K562 (cell line): ENCODE measurements around the gene ADAMTS1. TPM values are rescaled to one million over a fixed set of nuclear protein-coding genes. Genes with fewer than 3 reads are reported as not detected.

Source experiments
- ATAC-seq: fragments of 200-7000 bp; cut with Tn5 transposase; 3 replicates; pipeline ENCODE4 v1.9.1; 2020; ENCODE audit warnings: moderate library complexity
- BruUV-seq: library from RNA; stranded (reverse); fragments of 400-500 nt; replicated peaks from 2 replicates; lab custom pipeline; 2021; lab: Mats Ljungman, UMichigan
- CTCF ChIA-PET: fragments of 300-600 bp; formaldehyde crosslinking; extraction: SDS; loops from one replicate; lab custom pipeline; 2021; ENCODE audit warnings: low intra/inter-chr PET ratio; lab: Yijun Ruan, JAX
- POLR2A ChIA-PET: fragments of 300-600, 350-650 bp; sonication (Branson Sonifier 250); formaldehyde crosslinking; extraction: SDS; loops from one replicate; lab custom pipeline; 2021; ENCODE audit warnings: antibody characterized with exemption, inconsistent platforms; lab: Yijun Ruan, JAX
- DNase-seq, 4 experiments: peaks; one replicate each; pipeline versions ENCODE4 v3.0.0 to v3.0.0-alpha.2; 2011 to 2018; ENCODE audit warnings: low spot score in 3 of 4, mixed read lengths in 3 of 4; ENCODE audit errors: extremely low read depth in 1 of 4
- FAIRE-seq: peaks from 2 replicates; lab custom pipeline; 2011; peaks lifted over from hg19 to GRCh38; lab: Jason Lieb, UNC
- H2AFZ ChIP-seq: 2 replicates; pipeline ENCODE4 v1.6.0; 2011; ENCODE audit warnings: low read depth, low read length, control low read depth, inconsistent platforms
- H3K27ac ChIP-seq: fragments of 200-600 bp; 3 replicates; pipeline ENCODE4 v1.8.0; 2011; ENCODE audit warnings: low read depth, mild to moderate bottlenecking, control low read depth, inconsistent platforms, low read length, moderate library complexity, mixed read lengths; ENCODE audit errors: extremely low read depth
- H3K27me3 ChIP-seq, 2 experiments: fragments of 300-600 bp in 1 of 2; 2 replicates in 1 of 2; 3 replicates in 1 of 2; pipeline versions ENCODE4 v1.6.0 to v1.8.0; 2011; ENCODE audit warnings: inconsistent platforms in 2 of 2, low read length in 2 of 2, mild to moderate bottlenecking in 1 of 2, mixed read lengths in 1 of 2, moderate library complexity in 1 of 2; ENCODE audit not compliant: control insufficient read depth in 2 of 2, insufficient read depth in 2 of 2
- H3K36me3 ChIP-seq: fragments of 300-600 bp; 3 replicates; pipeline ENCODE4 v1.8.0; 2011; ENCODE audit warnings: mild to moderate bottlenecking, low read length, inconsistent platforms; ENCODE audit not compliant: control insufficient read depth, insufficient read depth
- H3K4me1 ChIP-seq, 2 experiments: fragments of 200-600 bp in 1 of 2; replicated peaks in 1 of 2; 2 replicates in 1 of 2; 3 replicates in 1 of 2; pipeline versions ENCODE4 v1.5.1 to v1.8.0; 2011; ENCODE audit warnings: inconsistent platforms in 2 of 2, low read length in 2 of 2, mild to moderate bottlenecking in 1 of 2, mixed read lengths in 1 of 2, moderate library complexity in 1 of 2; ENCODE audit not compliant: control insufficient read depth in 2 of 2, insufficient read depth in 2 of 2
- H3K4me2 ChIP-seq: 2 replicates; pipeline ENCODE4 v1.6.1; 2011; ENCODE audit warnings: low read length, control low read depth, inconsistent platforms, mixed read lengths; ENCODE audit not compliant: insufficient read depth
- H3K4me3 ChIP-seq: fragments of 200-600 bp; sonication (generic), shearing (Covaris generic); 2 replicates; pipeline ENCODE4 v1.5.1; 2016; ENCODE audit warnings: control low read depth, inconsistent platforms
- H3K79me2 ChIP-seq: fragments of 200-600 bp; 3 replicates; pipeline ENCODE4 v1.8.0; 2011; ENCODE audit warnings: low read length, inconsistent platforms; ENCODE audit not compliant: control insufficient read depth, insufficient read depth
- H3K9ac ChIP-seq, 2 experiments: 2 replicates each; pipeline versions ENCODE4 v1.6.0 to v1.6.1; 2011; ENCODE audit warnings: low read depth in 2 of 2, low read length in 2 of 2, control low read depth in 1 of 2, inconsistent platforms in 1 of 2, mild to moderate bottlenecking in 1 of 2, mixed read lengths in 1 of 2; ENCODE audit not compliant: insufficient read depth in 1 of 2
- H3K9me1 ChIP-seq: one replicate; pipeline ENCODE4 v1.6.0; 2011; ENCODE audit warnings: inconsistent platforms, mild to moderate bottlenecking, low read length, moderate library complexity; ENCODE audit not compliant: control insufficient read depth, insufficient read depth
- H3K9me3 ChIP-seq: replicated peaks from 2 replicates; pipeline ENCODE4 v1.5.1; 2011; ENCODE audit warnings: low read depth, low read length, inconsistent platforms; ENCODE audit not compliant: control insufficient read depth, insufficient read depth
- H4K20me1 ChIP-seq: replicated peaks from 2 replicates; pipeline ENCODE4 v1.6.1; 2011; ENCODE audit warnings: low read length, inconsistent platforms, mixed read lengths; ENCODE audit not compliant: control insufficient read depth, insufficient read depth
- EP300 ChIP-seq: IDR thresholded peaks from 2 replicates; pipeline ENCODE4 v1.6.1; 2012; ENCODE audit warnings: low read length, improper control_type of control experiment
- EP400 ChIP-seq: fragments of 450-650 bp; IDR thresholded peaks from 2 replicates; pipeline ENCODE4 v1.6.1; 2017; ENCODE audit warnings: antibody characterized with exemption, mild to moderate bottlenecking, moderate library complexity
- MAZ ChIP-seq, 2 experiments: fragments of 450-650 bp in 1 of 2; sonication (generic) in 1 of 2; formaldehyde crosslinking; IDR thresholded peaks in 1 of 2; conservative IDR thresholded peaks in 1 of 2; 2 replicates each; pipeline versions ENCODE4 v1.4.0 to v1.5.0; 2020; ENCODE audit warnings: mild to moderate bottlenecking in 1 of 2, missing genetic modification reagents in 1 of 2
- NFXL1 ChIP-seq: fragments of 450-650 bp; formaldehyde crosslinking; IDR thresholded peaks from 2 replicates; pipeline ENCODE4 v1.4.0; 2021; ENCODE audit warnings: mild to moderate bottlenecking
- RBM22 ChIP-seq: fragments of 200-400 bp; formaldehyde crosslinking; IDR thresholded peaks from 2 replicates; pipeline ENCODE4 v1.6.1; 2018; ENCODE audit warnings: low read length, low read depth; ENCODE audit not compliant: poor library complexity, severe bottlenecking
- SRSF3 ChIP-seq: fragments of 200-400 bp; formaldehyde crosslinking; IDR thresholded peaks from 2 replicates; pipeline ENCODE4 v1.6.1; 2016; ENCODE audit warnings: mild to moderate bottlenecking, low read length, moderate library complexity; ENCODE audit not compliant: insufficient read depth
- WGBS: fragments of 100-300 bp; shearing (Covaris generic); methylation state at CpG from one replicate; pipeline ENCODE4 v1.1.6; 2016; ENCODE audit warnings: low coverage, mixed read lengths; ENCODE audit not compliant: insufficient coverage; ENCODE audit errors: missing lambda C conversion rate; 5-methylcytosine and 5-hydroxymethylcytosine counted together
- in situ Hi-C: fragments of 300-500 bp; cut with MboI; formaldehyde crosslinking; loops from 4 replicates; pipeline ENCODE4 v1.15.0; 2018; ENCODE audit warnings: inconsistent platforms, mixed read lengths
- intact Hi-C: fragments of 100-400 bp; cut with micrococcal nuclease; formaldehyde crosslinking; loops from 2 replicates; pipeline ENCODE4 v1.14.2; 2022
- polyA plus RNA-seq, 8 experiments: library from polyadenylated mRNA; depleted of rRNA in 4 of 8; stranded (reverse) in 5 of 8; unstranded in 3 of 8; fragments of >200 nt; fragmentation: Nextera tagmentation in 2 of 8; fragmentation: Illumina TruSeq in 1 of 8; extraction: Ambion mirVana in 2 of 8; extraction: Trizol in 1 of 8; gene quantifications; 2 replicates each; pipeline versions ENCODE4 v1.2.1 to v1.2.3, GENCODE V29; 2011 to 2014; ENCODE audit warnings: inconsistent platforms in 1 of 8, missing spikeins in 1 of 8
- total RNA-seq, 7 experiments: library from RNA; depleted of rRNA in 6 of 7; stranded (reverse); fragments of >200 nt in 6 of 7; fragmentation: Illumina TruSeq in 2 of 7; extraction: Trizol in 2 of 7; gene quantifications; 2 replicates each; pipeline versions ENCODE4 v1.2.1 to v1.2.3, GENCODE V29; 2011 to 2021; ENCODE audit warnings: low replicate concordance in 1 of 7
- TF ChIP-seq, protein P1 (sequence below): fragments of 250-450 bp; sonication (Bioruptor Pico); IDR thresholded peaks from 2 replicates; pipeline ENCODE4 v1.8.0; 2022; ENCODE audit warnings: inconsistent platforms
- TF ChIP-seq, protein P2 (sequence below): fragments of 150-350 bp; IDR thresholded peaks from 2 replicates; pipeline ENCODE4 v1.6.1; 2014; ENCODE audit warnings: low read depth, mild to moderate bottlenecking, low read length, borderline replicate concordance
- TF ChIP-seq, protein P3 (sequence below): fragments of 450-650 bp; IDR thresholded peaks from 2 replicates; pipeline ENCODE4 v1.6.1; 2016; ENCODE audit warnings: low read depth

Gene ADAMTS1
- total and polyA plus RNA-seq, 9 of the 15 experiments (the other 6 are each of a cell fraction or from before 2014, with no cell fraction given), result 0.01 to 0.58 TPM; not detected in 7

DNA sequence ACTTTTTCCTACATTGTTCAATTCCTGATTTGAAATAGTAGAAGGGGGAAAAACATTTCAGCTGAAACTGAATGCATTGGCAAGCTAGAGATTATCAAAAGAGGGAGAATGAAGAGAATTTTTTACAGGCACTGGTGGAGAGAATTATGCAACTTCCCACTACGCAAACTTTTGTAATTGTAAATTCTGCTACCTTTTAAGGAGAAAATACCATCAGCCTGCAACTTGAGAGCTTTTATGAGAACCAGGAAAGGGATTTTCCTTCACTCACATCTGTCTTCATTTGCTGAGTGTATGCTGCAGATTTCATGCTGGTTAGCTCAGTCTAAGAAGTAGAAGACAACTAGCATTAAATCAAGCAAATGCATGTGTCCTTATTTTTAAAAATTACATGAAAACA lies 43.7 kb downstream of the ADAMTS1 start:
- WGBS, result 0% methylated on average over 1 of the region's 1 CpG
- CTCF ChIA-PET, result no interaction called here
- TF ChIP-seq, protein P1, sequence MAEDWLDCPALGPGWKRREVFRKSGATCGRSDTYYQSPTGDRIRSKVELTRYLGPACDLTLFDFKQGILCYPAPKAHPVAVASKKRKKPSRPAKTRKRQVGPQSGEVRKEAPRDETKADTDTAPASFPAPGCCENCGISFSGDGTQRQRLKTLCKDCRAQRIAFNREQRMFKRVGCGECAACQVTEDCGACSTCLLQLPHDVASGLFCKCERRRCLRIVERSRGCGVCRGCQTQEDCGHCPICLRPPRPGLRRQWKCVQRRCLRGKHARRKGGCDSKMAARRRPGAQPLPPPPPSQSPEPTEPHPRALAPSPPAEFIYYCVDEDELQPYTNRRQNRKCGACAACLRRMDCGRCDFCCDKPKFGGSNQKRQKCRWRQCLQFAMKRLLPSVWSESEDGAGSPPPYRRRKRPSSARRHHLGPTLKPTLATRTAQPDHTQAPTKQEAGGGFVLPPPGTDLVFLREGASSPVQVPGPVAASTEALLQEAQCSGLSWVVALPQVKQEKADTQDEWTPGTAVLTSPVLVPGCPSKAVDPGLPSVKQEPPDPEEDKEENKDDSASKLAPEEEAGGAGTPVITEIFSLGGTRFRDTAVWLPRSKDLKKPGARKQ (CRISPR knock-in tag), result no peak
- no peak for TF ChIP-seq SRSF3
- no peak for TF ChIP-seq NFXL1 (CRISPR knock-in tag)
- TF ChIP-seq MAZ (CRISPR knock-in tag; conservative IDR thresholded peaks at IDR 0.05 in 1 of 2, IDR thresholded peaks at IDR 0.05 in 1 of 2), result no peak
- no peak for TF ChIP-seq RBM22
- TF ChIP-seq, protein P2, sequence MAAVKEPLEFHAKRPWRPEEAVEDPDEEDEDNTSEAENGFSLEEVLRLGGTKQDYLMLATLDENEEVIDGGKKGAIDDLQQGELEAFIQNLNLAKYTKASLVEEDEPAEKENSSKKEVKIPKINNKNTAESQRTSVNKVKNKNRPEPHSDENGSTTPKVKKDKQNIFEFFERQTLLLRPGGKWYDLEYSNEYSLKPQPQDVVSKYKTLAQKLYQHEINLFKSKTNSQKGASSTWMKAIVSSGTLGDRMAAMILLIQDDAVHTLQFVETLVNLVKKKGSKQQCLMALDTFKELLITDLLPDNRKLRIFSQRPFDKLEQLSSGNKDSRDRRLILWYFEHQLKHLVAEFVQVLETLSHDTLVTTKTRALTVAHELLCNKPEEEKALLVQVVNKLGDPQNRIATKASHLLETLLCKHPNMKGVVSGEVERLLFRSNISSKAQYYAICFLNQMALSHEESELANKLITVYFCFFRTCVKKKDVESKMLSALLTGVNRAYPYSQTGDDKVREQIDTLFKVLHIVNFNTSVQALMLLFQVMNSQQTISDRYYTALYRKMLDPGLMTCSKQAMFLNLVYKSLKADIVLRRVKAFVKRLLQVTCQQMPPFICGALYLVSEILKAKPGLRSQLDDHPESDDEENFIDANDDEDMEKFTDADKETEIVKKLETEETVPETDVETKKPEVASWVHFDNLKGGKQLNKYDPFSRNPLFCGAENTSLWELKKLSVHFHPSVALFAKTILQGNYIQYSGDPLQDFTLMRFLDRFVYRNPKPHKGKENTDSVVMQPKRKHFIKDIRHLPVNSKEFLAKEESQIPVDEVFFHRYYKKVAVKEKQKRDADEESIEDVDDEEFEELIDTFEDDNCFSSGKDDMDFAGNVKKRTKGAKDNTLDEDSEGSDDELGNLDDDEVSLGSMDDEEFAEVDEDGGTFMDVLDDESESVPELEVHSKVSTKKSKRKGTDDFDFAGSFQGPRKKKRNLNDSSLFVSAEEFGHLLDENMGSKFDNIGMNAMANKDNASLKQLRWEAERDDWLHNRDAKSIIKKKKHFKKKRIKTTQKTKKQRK, result no peak
- no peak for TF ChIP-seq EP400
- TF ChIP-seq EP300, result no peak
- TF ChIP-seq, protein P3, sequence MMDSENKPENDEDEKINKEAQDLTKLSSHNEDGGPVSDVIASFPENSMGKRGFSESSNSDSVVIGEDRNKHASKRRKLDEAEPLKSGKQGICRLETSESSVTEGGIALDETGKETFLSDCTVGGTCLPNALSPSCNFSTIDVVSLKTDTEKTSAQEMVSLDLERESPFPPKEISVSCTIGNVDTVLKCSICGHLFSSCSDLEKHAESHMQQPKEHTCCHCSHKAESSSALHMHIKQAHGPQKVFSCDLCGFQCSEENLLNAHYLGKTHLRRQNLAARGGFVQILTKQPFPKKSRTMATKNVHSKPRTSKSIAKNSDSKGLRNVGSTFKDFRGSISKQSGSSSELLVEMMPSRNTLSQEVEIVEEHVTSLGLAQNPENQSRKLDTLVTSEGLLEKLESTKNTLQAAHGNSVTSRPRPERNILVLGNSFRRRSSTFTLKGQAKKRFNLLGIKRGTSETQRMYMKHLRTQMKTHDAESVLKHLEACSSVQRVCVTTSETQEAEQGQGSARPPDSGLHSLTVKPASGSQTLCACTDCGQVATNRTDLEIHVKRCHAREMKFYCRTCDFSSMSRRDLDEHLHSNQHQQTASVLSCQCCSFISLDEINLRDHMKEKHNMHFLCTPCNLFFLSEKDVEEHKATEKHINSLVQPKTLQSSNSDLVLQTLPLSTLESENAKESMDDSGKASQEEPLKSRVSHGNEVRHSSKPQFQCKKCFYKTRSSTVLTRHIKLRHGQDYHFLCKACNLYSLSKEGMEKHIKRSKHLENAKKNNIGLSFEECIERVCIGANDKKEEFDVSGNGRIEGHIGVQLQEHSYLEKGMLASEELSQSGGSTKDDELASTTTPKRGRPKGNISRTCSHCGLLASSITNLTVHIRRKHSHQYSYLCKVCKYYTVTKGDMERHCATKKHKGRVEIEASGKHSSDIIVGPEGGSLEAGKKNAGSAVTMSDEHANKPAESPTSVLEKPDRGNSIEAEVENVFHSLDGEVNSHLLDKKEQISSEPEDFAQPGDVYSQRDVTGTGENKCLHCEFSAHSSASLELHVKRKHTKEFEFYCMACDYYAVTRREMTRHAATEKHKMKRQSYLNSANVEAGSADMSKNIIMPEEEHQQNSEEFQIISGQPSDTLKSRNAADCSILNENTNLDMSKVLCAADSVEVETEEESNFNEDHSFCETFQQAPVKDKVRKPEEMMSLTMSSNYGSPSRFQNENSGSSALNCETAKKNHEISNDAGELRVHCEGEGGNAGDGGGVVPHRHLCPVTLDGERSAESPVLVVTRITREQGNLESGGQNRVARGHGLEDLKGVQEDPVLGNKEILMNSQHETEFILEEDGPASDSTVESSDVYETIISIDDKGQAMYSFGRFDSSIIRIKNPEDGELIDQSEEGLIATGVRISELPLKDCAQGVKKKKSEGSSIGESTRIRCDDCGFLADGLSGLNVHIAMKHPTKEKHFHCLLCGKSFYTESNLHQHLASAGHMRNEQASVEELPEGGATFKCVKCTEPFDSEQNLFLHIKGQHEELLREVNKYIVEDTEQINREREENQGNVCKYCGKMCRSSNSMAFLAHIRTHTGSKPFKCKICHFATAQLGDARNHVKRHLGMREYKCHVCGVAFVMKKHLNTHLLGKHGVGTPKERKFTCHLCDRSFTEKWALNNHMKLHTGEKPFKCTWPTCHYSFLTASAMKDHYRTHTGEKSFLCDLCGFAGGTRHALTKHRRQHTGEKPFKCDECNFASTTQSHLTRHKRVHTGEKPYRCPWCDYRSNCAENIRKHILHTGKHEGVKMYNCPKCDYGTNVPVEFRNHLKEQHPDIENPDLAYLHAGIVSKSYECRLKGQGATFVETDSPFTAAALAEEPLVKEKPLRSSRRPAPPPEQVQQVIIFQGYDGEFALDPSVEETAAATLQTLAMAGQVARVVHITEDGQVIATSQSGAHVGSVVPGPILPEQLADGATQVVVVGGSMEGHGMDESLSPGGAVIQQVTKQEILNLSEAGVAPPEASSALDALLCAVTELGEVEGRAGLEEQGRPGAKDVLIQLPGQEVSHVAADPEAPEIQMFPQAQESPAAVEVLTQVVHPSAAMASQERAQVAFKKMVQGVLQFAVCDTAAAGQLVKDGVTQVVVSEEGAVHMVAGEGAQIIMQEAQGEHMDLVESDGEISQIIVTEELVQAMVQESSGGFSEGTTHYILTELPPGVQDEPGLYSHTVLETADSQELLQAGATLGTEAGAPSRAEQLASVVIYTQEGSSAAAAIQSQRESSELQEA, result no peak

More for the DNA sequence above, 43.7 kb downstream of the ADAMTS1 start:
- Histone ChIP-seq H2AFZ (no peak overlapping the region), H3K36me3 (no peaks in the 10 kb centered on the region), H3K79me2 (no peaks in the 10 kb centered on the region), H3K9me1 (no peaks in the 10 kb centered on the region), H3K4me1 (no peaks in the 10 kb centered on the region), H4K20me1 (no peaks in the 10 kb centered on the region), H3K9ac (no peak overlapping the region), H3K27ac (no peak overlapping the region), H3K9me3 (no peaks in the 10 kb centered on the region; the same call in 1 of the 2 replicates), H3K27me3 (no peaks in the 10 kb centered on the region), H3K4me3 (no peak overlapping the region), H3K4me2 (no peak overlapping the region)
- no peak for FAIRE-seq
- intact Hi-C loops (no loop called here), in situ Hi-C loops (no loop called here)
- POLR2A ChIA-PET, result no interaction called here
- no peak for DNase-seq
- no peak for ATAC-seq
- BruUV-seq, result no TSS peak
